Eye (tissue), 1 donor: ENCODE data around the gene PRSS35.
"Not testable (repeated sequence)": the region's sequence is repeated elsewhere in the genome, so short reads cannot be mapped to it uniquely, and the experiment has no call there.

ENCODE experiments used
- DNase-seq: peaks from one replicate; pipeline ENCODE4 v3.0.0-alpha.2; 2015

PRSS35 gene, protein sequence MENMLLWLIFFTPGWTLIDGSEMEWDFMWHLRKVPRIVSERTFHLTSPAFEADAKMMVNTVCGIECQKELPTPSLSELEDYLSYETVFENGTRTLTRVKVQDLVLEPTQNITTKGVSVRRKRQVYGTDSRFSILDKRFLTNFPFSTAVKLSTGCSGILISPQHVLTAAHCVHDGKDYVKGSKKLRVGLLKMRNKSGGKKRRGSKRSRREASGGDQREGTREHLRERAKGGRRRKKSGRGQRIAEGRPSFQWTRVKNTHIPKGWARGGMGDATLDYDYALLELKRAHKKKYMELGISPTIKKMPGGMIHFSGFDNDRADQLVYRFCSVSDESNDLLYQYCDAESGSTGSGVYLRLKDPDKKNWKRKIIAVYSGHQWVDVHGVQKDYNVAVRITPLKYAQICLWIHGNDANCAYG

DNA sequence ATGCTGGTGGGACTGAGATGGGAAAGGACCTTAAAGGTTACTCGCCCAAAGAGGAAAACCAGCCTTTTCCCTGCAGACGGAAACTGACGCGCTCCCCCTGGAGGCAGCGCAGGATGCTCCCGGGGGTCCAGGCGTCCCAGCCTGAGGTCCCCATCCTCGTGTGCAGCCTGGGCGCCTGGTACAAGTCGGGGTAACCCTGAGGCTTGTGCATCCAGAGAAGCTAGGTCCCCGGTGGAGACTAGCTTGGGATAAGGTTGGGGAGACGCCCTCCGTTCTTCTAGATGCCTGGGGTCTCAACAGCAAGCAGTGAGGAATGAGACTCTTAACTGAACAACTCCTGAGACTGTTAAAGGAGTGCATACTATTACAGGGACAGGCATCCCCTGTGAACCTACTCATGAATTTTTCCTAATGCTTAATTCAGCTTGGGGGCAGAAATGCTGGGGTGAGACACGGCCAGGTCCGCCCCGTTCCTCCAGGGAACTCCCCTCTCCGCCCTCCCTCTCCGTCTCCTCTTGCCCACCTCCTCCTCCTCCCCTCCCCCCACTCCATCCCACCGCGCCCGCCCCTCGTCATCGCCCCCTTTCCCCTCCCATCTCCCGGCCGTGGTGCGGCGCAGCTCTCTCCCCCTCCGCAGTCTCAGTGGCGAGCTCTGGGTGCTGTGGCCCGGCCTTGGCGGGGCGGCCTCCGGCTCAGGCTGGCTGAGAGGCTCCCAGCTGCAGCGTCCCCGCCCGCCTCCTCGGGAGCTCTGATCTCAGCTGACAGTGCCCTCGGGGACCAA is at the start of gene PRSS35:
PRSS35 (plus strand) TSS at position 634 of the 781 bp plus-strand sequence. CDS start 10,908 bp downstream, outside the sequence.
- peak; percentile 91 for DNase-seq

DNA sequence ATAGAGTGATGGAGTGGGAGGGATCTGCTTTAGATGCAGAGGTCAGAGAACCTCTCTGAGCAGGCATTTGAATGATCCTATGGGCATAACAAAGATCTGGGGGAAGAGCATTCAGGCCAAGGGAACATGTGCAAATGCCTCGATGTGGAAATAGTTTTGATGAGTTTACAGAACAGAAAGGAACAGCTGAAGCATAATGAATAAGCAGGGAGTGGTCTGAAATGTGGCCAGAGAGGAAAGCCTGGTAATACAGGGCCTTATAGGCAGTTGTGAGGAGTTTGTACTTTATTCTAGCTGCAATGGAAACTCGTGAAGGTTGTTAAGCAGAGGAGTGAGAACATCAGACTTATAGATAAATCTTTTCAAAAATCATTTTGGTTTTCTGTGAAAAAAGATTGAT is 48.4 kb upstream of the PRSS35 start:
- peak; percentile 13 for DNase-seq

DNA sequence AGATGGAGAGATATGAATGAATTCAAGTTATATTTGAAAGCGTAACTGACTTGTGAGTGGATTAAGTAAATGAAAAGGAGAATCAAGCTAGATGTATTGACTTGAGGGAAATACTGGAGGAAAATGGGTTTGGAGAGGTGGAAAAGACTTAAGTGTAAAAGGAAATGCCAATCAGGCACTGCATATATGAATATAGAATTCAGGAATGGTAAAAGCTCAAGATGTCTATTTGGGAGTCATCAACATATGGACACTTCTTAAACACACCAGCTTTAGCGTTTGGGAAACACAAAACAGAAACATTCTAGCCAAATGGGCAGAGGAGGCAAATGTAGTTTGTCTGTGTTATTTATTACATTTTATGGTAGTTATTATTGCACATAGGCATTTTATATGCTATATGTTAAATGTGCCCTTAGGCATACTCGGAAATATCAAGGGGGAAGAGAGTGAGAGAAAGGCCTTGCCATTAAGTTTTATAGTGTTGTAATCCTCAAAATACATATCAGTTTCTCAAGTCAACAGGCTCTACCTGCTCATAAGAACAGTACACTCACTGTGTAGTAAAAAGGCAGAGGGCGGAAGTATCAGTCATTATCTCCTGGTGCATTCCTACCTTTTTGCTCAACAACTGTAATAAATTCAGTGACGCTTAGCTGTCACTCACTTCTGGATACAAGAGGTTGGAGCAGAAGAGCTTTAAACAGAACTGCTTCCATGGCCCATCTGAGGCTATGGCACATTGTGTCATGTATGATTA is 47.8 kb upstream of the PRSS35 start:
- no peak for DNase-seq

DNA sequence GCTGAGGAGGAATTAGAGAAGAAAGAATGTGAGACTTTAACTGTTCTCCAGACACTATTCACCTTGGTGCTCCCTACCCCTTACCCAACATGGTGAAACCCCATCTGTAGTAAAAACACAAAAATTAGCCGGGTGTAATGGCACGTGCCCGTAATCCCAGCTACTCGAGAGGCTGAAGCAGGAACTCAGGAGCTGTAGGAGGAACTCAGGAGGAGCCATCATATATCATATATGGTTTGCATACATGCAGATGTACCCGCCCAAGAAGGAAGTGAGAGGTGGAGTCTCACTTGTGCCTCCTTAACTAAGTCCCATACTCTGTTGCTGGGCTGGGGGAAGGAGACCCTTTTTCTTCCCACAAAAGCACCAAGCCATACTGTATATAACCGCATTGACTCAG is 46.0 kb upstream of the PRSS35 start:
- DNase-seq = no peak

DNA sequence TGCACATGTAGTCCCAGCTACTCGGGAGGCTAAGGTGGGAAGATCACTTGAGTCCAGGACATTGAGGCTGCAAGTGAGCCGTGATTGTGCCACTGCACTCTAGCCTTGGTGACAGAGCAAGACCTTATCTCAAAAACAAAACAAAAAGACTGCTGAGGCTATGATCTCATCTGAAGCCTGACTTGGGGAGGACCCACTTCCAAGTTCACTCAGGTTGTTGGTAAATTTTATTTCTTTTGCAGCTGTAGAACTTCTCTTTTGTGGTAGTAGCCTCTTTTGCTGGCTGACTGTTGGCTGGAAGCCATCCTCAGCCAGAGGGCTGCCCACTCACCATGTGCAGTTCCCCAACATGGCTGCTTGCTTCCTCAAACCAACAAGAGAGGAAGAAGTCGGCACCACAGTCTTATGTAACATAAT is 44.7 kb upstream of the PRSS35 start:
- no peak for DNase-seq

DNA sequence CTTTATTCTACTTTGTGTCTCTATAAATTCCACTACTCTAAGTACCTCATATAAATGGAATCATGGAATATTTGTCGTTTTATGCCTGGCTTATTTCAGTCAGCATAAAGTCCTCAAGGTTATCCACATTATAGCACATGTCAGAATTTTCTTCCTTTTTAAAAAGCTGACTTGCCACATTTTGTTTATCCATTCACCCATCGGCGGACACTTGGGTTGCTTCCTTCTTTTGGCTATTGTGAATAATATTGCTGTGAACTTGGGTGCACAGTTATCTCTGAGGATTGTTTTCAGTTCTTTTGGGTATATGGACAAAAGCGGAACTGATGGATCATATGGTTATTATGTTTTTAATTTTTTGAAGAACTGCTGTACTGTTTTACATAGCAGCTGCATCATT is 42.3 kb upstream of the PRSS35 start:
- DNase-seq = no peak

DNA sequence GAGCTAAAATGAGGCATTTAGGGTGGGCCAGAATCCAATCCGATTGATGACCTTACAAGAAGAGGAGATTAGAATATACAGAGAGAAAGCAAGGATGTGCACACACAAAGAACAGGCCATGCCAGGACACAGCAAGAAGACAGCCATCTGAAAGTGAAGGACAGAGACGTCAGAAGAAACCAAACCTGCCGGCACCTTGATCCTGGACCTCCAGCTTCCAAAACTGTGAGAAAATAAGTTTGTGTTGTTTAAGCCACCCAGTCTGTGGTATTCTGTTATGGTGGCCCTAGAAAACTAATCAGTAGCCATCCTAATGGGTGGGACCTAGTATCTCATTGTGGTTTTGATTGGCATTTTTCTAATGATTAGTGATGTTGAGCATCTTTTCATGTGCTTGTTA is 41.7 kb upstream of the PRSS35 start:
- no peak for DNase-seq

DNA sequence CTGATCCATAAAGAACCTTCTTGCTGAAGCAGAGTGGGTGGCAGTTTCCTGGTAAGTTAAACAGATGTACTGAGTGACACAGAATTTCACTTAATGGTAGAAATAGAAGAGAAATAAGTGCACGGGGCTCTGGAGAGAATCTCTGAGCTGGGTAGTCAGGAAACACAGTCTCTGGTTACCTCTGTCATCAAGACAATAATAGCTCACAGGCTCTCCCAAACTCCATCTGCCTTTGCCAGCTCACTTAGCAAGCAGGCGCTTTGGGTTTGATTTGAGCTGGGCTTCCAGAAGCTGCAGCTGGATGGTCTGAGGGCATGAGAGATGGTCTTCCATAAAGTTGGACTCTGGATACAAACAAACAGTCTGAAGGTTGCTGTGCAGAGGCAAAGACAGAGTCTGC is 39.6 kb upstream of the PRSS35 start:
- DNase-seq = no peak

DNA sequence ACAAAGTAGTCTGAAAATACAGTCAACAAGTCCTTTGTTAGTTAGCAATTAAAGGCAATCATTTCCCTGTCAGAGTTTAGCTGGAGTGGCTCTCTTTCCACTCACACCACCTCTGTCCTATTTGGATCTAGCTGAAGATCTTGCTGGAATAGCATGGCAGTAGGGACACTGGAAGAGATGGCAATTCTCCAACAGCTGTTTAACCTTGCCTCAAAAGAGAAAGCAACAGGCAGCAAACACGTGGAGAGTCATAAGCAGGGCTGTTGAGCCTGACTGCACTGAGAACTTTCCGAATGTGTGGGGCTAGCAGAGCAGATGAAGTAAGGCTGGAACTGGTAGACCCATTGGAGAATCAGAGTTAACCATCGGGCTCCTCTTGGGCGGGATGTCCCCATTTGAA is 38.0 kb upstream of the PRSS35 start:
- no peak for DNase-seq

DNA sequence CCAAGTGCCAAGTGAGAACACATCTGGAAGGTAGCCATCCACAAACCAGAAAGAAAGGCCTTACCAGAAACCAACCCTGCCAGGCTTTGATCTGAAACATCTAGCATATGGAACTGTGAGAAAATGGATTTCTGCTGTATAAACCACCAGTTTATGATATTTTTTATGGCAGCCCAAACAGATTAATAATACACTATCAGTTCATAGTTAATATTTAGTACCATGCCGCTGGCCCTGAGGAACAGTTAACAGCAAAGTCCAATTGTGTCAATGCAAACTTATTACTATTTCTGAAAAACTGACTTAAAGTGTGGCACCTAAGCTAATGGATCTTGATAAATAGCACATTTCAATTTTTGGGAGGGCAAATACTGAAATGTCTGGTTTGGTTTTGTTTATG is 35.4 kb upstream of the PRSS35 start:
- DNase-seq = no peak

DNA sequence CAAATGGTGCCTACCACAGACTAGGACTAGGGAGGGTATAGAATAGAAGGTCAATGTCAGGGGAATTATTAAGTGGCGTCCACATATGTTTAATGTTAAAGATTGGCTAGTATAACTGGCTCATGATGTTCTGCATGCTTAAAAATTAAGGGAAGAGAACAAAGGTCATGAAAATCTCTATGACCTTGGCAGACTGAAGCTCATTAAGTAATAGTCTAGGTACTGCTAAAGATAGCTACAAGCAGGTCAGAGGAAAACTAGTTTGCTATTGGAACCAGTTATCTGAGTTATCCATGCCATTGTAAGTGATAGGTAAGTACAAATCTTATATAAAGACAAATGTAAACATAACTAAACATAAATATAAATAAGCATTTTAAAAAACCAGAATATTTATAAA is 32.9 kb upstream of the PRSS35 start:
- DNase-seq = no peak

DNA sequence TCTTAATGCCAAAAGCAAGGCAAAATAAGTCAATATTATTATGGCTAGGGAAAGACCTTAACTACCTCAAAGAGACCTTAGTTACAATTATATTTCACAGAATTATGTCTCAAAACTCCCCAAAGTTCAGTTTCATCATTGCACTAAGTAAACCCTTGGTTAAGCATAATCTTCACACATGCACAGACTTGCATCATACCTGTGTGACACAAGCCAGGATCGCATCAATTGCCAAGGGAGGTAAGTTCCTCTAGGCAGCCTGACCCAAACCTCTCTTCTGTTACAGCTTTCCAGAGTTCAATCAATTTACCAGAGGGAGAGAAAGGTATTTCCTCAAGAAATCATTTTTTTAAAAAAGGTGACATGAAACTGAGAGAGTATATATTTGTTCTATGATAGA is 31.9 kb upstream of the PRSS35 start:
- no peak for DNase-seq

DNA sequence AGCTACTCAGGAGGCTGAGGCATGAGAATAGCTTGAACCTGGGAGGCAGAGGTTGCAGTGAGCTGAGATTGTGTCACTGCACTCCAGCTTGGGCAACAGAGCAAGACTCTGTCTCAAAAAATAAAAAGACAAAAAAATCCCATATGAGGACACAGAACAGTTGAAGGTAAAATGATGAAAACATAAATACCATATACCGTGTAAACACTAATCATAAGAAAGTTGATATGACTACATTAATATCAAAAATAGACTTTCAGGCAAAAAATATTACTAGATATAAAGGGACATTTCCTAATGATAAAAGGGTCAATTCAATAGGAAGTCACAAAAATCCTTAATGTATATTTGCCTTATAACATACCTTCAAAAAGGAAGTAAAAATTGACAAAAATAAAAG is 30.4 kb upstream of the PRSS35 start:
- not testable (repeated sequence) for DNase-seq

DNA sequence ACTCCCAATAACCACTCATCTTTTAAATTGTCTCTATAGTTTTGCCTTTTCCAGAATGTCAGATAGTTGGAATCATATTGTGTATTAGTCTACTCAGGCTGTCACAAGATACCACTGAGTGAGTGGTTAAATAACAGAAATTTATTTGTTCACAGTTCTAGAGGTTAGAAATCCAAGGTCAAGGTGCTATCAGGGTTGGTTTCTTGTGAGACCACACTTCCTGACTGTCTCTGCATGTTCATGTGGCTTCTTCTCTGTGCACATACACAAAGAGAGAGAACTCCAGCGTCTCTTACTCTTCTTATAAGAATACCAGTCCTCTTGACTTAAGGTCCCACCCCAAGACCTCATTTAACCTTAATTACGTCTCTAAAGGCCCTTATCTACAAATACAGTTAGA is 23.9 kb upstream of the PRSS35 start:
- no peak for DNase-seq

DNA sequence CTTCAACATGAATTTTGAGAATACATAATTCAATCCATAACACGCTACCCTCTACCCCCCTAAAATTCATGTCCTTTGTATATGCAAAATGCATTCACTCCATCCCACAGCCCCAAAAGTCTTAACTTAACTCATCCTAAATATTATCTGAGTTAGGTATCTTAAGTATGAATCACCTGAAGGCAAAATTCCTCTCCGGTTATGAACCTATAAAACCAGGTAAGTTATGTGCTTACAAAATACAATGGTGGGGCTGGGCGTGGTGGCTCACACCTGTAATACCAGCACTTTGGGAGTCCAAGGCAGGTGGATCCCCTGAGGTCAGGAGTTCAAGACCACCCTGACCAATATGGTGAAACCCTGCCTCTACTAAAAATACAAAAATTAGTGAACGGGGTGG is 23.5 kb upstream of the PRSS35 start:
- no peak for DNase-seq

DNA sequence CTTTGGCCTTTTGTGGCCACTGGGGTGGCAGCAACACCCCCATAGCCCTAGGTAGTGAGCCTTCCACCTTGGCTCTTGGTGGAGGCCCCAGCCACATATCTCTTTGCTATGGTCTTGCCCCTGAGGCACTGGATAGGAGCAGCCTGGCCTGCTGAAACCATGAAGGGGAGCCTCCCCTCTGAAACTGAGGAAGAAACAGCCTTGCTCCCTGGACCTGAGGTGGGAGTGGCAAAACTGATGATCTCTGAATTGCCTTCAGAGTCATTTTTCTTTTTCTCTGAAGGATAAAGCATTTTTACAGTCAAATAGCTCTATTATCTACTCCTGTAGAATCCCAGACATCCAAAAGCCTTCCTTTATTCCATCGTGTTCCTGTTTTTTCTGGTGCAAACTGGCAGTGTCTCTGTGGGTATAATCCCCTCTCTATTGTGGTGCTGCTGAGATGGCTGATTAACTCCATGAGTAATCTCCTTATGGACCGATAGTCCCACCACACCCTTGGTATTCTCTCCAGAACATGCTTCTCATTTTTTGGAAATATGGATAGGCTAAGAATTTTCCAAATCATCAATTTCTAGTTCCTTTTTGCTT is 22.0 kb upstream of the PRSS35 start:
- no peak for DNase-seq

DNA sequence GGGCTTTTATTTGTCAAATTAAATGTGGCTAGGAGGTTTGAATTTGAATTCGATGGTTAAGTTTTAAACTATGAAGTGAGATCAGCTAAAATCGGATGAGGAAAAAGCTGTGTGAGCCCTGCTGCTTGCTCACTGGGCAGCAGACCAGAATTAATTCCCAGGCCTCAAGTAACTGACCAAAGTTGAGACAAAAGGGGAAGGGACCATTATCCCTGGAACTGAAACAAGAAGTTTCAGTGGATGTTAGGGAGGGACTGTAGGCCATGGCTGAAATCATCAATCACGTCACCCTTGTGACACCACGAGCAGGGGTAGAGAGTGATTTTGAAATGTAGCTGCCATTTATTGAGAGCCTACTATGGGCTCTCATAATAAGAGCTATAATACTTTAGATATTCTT is 7.0 kb upstream of the PRSS35 start:
- DNase-seq = peak; percentile 56

DNA sequence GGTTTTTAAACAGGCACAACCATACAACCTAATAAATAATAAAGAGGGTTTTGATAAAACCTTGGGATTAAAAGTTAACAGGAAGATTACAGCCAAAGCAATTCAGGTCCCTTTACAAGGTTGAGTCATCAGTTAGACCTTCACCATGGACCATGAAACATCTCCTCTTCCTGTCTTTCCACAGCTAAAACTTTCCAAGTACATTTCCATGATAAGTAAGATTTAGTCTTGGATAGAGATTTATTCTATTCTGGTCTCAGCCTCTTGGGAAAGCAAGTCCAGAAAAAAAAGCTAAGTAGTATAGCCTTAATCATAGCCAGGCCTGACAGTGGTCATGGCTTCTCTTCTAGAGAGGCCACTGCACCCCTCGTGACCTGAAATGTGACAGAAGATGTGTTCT is 2.9 kb upstream of the PRSS35 start:
- no peak for DNase-seq

DNA sequence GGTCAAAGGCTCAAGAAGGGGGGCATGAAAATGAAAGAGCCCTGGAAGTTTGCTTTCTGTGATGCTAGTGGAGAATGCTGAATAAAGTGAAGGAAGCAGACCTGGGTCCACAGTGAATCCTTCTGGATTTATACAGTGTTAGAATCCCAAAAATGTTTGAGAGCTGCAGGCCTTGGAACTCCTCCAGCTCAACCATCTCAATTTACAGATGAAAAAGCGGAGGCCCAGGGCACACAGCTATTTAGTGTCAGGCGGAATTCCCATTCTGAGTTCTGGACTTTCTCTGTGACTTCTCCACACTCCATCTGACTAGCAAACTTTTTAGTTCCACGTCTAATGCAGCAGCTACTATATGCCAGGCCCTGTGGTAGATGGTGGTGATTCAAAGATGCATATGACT is 1.5 kb upstream of the PRSS35 start:
- peak; percentile 8 for DNase-seq

DNA sequence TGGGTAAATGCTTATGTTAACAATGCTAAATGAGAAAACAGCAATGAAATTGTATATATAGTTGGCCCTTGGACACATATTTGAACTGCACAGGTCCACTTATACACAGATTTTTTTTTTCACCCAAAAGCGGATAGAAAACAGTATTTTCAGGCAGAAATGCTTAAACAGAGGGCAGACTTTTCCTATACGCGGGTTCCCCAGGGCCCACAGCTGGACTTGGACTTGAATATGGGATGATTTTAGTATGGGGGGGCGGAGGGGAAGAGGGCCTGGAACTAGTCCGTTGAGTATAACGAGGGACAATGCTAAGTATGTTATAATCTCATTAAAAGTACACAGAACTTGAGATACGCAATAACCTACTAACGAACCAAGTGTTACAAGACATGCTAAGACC is 1.1 kb upstream of the PRSS35 start:
- no peak for DNase-seq

DNA sequence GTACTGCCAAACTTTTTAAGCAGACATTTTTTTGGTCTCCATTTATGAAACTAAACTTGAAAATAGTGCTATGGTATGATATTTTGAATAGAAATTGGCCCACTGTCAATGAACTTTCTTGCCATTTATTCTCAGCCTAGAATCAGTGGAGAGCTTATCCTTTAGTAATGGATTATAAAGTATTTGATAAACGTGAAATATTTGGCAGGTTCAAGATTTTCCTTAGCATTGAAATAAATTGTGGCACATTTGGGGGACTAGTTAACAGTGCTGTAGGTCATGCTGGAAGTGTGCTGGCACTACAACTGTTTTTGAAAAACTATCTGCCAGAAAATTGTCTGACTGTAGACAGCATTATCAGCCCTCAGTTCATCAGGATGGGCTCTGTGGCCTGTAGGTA is 2.1 kb downstream of the PRSS35 start:
- no peak for DNase-seq

DNA sequence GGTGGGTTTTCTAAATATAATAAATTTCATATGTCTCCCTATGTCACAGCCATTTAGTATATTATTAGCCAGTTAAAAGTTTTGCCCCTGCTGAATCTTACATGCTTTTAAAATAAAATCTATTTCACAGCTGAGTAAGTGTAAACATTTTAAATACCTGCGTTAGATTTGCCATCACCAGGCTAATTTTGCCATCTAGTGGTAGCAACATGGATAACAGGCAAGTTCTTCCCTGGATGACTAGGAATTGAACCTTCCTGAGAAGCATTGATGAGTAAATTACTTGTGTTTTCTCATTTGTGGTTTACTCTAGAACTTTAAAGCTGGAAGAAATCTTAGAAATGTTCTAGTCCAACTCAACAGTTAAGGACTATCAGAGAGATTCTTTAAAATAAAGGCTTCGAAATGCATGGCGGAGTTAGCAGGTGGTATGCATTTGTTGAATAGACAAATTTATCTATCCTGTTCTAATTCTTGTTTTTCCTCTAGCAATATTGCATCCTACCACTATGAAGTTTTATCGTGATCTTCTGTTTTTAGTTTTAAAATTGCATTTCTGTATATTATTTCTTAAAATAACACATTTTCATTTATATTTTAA is 2.6 kb downstream of the PRSS35 start:
- peak; percentile 85 for DNase-seq

DNA sequence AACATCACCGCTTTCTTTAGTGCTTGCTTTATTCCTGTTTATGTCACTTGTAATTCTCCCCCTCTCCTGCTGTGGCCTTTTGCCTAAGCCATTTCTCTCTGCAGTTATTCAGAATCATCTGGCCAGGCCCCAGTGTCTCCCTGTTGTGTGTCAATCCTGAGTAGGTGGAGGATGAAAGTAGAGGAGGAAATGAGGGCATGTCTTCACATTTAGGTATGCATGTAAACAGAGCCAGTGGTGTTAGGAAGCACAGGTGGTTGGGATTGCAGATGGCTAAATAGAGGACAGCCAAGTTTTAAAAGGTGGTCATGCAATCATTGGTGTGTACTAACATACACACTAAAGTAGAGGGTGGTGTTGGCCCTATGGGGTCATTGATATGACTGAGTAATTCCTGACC is 5.2 kb downstream of the PRSS35 start:
- no peak for DNase-seq
